B cell (primary cell): ENCODE measurements around the gene TMEM143.

ENCODE experiments used
- EZH2 ChIP-seq: IDR thresholded peaks from 2 replicates; pipeline ENCODE4 v1.6.1; 2012; ENCODE audit warnings: borderline replicate concordance, low read depth, mild to moderate bottlenecking, moderate library complexity, low read length; ENCODE audit not compliant: insufficient read depth, poor library complexity, severe bottlenecking
- TF ChIP-seq, protein P1 (sequence below): fragments of 200-600 bp; IDR thresholded peaks from one replicate; pipeline ENCODE4 v1.8.0; 2022; ENCODE audit warnings: antibody characterized with exemption, mild to moderate bottlenecking

DNA sequence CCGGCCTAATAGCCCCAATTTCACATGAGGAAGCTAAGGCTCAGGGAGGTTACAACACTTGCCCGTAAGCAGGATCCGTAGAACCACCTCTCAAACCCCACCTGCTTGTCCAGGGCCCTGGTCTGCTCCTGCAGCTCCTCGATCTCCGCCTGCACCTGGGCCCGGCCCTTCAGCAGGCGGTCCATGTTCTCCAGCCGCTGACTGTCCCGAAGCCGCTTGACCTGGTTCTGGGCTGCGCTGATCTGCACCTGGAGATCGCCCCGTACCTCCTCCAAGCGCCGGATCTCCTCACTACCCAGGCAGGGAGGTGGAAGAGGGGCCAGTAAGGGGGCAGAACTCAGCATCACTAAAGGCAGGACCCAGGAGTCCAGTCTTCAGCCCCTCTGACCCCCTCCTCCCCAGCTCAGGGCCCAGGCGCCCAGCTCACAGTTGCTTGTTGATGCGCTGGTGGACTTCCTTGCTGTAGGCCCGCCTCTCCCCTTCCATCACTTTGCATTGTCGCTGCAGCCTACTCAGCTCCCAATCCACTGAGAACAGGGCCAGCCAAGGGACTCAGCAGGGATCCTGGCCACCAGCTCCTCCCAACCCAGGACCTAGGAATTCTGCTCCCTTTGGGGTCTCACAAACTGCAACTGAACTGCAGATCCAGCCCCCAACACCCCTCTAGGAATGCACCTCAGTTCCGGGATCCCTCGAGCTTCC lies 45.3 kb downstream of the TMEM143 start:
- TF ChIP-seq EZH2, result no peak
- TF ChIP-seq, protein P1, sequence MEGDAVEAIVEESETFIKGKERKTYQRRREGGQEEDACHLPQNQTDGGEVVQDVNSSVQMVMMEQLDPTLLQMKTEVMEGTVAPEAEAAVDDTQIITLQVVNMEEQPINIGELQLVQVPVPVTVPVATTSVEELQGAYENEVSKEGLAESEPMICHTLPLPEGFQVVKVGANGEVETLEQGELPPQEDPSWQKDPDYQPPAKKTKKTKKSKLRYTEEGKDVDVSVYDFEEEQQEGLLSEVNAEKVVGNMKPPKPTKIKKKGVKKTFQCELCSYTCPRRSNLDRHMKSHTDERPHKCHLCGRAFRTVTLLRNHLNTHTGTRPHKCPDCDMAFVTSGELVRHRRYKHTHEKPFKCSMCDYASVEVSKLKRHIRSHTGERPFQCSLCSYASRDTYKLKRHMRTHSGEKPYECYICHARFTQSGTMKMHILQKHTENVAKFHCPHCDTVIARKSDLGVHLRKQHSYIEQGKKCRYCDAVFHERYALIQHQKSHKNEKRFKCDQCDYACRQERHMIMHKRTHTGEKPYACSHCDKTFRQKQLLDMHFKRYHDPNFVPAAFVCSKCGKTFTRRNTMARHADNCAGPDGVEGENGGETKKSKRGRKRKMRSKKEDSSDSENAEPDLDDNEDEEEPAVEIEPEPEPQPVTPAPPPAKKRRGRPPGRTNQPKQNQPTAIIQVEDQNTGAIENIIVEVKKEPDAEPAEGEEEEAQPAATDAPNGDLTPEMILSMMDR, result no peak
